ENCODE measurements around the gene ITGB4. TPM values are rescaled to one million over a fixed set of nuclear protein-coding genes. Genes with fewer than 3 reads are reported as not detected.

ITGB4 gene
- 1 to 10 TPM; 1.0 to 1.1 TPM for total RNA-seq

- Mint-ChIP-seq H3K27ac (no peak within 1 kb of the TSS), H3K36me3 (no peaks in the 10 kb centered on the region), H3K4me3 (peak within 1 kb of the TSS; percentile 69), H3K9me3 (ENCODE audit: low read depth) (no peaks in the 10 kb centered on the region), H3K4me1 (peaks cover 3% of the 10 kb centered on the region), H3K27me3 (peaks cover 31% of the 10 kb centered on the region)
- DNase-seq (peak; percentile 64), ATAC-seq (peak; percentile 95)
- CTCF ChIA-PET, result interaction anchor here (0.5 to 4.9 kb wide), 8 partner anchors 10 to 134 kb away, joined by 3 to 41 read pairs (median 4); partner anchors contain the start of gene GALK1
Measured at GRCh38 chr17:75720656-75721462, at the start of gene ITGB4. Gene ITGB4, plus strand, starts transcription at chr17:75721459. Its CDS starts 3,245 bp downstream, at chr17:75724704.

DNA sequence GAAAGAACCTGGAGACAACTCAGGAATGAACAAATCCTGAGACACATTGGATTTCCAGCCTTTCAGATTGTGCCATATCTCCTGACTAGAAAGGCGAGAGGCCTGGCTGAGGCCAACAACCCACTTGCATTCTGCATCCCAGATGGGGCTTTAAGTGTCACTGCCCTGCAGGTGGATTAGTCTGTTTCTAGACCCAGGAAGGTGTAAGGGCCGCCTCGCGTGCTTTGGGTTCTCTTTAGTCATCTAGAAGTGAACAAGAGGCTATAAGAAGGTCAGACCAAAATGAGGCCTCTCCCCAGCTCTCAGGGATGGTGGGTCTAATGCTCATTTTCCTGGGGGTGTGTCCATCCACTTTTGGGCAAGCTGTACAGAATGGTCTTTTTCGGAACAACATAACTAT, 49.2 kb upstream of the ITGB4 start:
- H3K27me3 Mint-ChIP-seq, result no peaks in the 10 kb centered on the region
- DNase-seq (no peak), ATAC-seq (no peak)
- H3K27ac Mint-ChIP-seq, result no peak overlapping the region
- peaks cover 21% of the 10 kb centered on the region for H3K4me1 Mint-ChIP-seq
- CTCF ChIA-PET, result interaction anchor here (0.8 to 26.3 kb wide), 5 partner anchors 11 to 77 kb away, joined by 3 to 428 read pairs (median 4); partner anchors contain the start of gene SMIM5
- no peak overlapping the region for H3K4me3 Mint-ChIP-seq
- no peaks in the 10 kb centered on the region for H3K9me3 Mint-ChIP-seq (ENCODE audit: low read depth)
- peaks cover 34% of the 10 kb centered on the region for H3K36me3 Mint-ChIP-seq

DNA sequence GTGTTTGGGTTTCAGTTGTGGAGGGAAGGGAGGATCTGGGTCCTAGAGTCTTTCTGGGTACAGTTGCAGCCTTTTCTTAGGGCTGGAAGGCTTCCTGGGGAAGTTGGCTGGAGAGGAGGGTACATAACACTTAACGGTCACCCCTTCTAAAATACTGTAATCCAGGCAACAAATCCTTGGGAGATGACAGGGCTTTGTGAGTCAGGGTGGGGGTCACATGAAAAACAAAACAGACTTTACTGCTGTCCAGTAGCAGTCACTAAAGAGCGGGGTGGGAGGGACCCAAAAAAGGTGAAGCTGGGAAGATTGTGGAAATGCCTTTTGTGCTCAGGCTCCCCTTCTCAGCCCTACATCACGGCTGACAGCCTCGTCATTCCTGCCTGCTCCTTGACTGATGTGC, 47.8 kb upstream of the ITGB4 start:
- no peak overlapping the region for H3K4me3 Mint-ChIP-seq

DNA sequence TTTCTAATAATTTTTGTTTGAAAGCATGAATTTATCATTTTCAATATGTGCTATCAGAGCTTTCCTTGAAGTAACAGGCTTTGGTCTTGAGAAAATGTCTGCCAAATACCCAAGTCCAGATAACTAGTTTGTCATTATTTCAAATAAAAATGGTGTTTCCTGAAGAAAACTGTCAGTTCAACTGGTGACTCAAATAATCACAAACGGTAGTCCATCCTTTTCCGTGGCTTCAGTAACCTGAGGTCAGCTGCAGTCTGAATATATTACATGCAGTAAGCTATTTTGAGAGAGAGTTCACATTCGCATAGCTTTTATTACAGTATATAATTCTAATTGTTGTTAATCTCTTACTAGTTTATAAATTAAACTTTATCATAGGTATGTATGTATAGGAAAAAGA, 44.8 kb upstream of the ITGB4 start:
- Mint-ChIP-seq H3K36me3 (peaks cover 19% of the 10 kb centered on the region), H3K27ac (no peak overlapping the region), H3K4me3 (no peak overlapping the region), H3K9me3 (ENCODE audit: low read depth) (no peaks in the 10 kb centered on the region), H3K4me1 (peaks cover 15% of the 10 kb centered on the region), H3K27me3 (no peaks in the 10 kb centered on the region)
- DNase-seq, result no peak
- CTCF ChIA-PET, result interaction anchor here (0.8 to 26.3 kb wide), 7 partner anchors 9 to 72 kb away, joined by 3 to 428 read pairs (median 8); partner anchors contain the start of genes RECQL5, SAP30BP and SMIM5
- ATAC-seq, result no peak

More for the DNA sequence above, 47.8 kb upstream of the ITGB4 start:
- CTCF ChIA-PET, result interaction anchor here (0.8 to 26.3 kb wide), 6 partner anchors 15 to 75 kb away, joined by 3 to 428 read pairs (median 3); partner anchors contain the start of gene SMIM5
- Mint-ChIP-seq H3K27ac (peak overlapping the region; percentile 11), H3K9me3 (ENCODE audit: low read depth) (no peaks in the 10 kb centered on the region), H3K4me1 (peaks cover 25% of the 10 kb centered on the region), H3K27me3 (no peaks in the 10 kb centered on the region), H3K36me3 (peaks cover 32% of the 10 kb centered on the region)
- DNase-seq (no peak), ATAC-seq (no peak)

GRCh38 chr17:75679706-75680211, 41.5 kb upstream of the ITGB4 start:
- Mint-ChIP-seq H3K27ac (no peak overlapping the region), H3K27me3 (no peaks in the 10 kb centered on the region), H3K9me3 (ENCODE audit: low read depth) (no peaks in the 10 kb centered on the region), H3K4me1 (peaks cover 16% of the 10 kb centered on the region), H3K36me3 (peaks cover 12% of the 10 kb centered on the region), H3K4me3 (no peak overlapping the region)
- CTCF ChIA-PET, result interaction anchor here (3.2 to 26.3 kb wide), 2 partner anchors 46 to 69 kb away, joined by 11 to 428 read pairs; partner anchors contain the start of gene SMIM5
- no peak for DNase-seq
- no peak for ATAC-seq

GRCh38 chr17:75680431-75680830, 40.8 kb upstream of the ITGB4 start:
- H3K4me1 Mint-ChIP-seq, result peaks cover 15% of the 10 kb centered on the region
- ATAC-seq (no peak), DNase-seq (no peak)
- CTCF ChIA-PET, result interaction anchor here (1.4 to 26.3 kb wide), 3 partner anchors 47 to 80 kb away, joined by 3 to 428 read pairs (median 11); partner anchors contain the start of gene SMIM5
- no peaks in the 10 kb centered on the region for H3K27me3 Mint-ChIP-seq
- H3K9me3 Mint-ChIP-seq (ENCODE audit: low read depth), result no peaks in the 10 kb centered on the region
- peaks cover 11% of the 10 kb centered on the region for H3K36me3 Mint-ChIP-seq
- no peak overlapping the region for H3K4me3 Mint-ChIP-seq
- H3K27ac Mint-ChIP-seq, result no peak overlapping the region

GRCh38 chr17:75681289-75681688, 40.0 kb upstream of the ITGB4 start:
- CTCF ChIA-PET, result interaction anchor here (1.4 to 26.3 kb wide), 4 partner anchors 48 to 80 kb away, joined by 3 to 428 read pairs (median 9); partner anchors contain the start of gene SMIM5
- ATAC-seq (no peak), DNase-seq (no peak)
- Mint-ChIP-seq H3K36me3 (peaks cover 11% of the 10 kb centered on the region), H3K27me3 (no peaks in the 10 kb centered on the region), H3K4me1 (peaks cover 15% of the 10 kb centered on the region), H3K4me3 (no peak overlapping the region), H3K27ac (no peak overlapping the region), H3K9me3 (ENCODE audit: low read depth) (no peaks in the 10 kb centered on the region)

DNA sequence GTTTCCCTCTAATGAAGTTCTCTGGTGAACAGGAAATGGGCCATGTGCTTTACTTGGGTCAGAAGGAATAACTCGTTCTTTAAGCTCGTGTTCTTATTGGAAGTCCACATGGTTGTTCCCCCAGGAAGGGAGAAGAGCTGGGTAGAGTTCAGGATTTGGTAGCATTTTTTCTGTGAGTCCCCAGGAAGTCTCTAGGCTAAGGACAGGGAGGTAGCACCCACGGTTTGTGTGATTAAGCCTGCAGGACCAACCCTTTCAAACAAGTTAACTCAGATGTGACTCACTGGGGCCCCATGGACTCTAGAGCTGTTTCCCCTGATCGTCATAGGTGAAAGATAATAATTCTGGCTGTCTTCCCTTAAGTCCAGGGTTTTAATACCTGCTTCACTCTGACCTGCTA, 37.7 kb upstream of the ITGB4 start:
- Mint-ChIP-seq H3K4me1 (peaks cover 23% of the 10 kb centered on the region), H3K4me3 (no peak overlapping the region), H3K36me3 (peaks cover 14% of the 10 kb centered on the region), H3K27ac (no peak overlapping the region), H3K27me3 (no peaks in the 10 kb centered on the region), H3K9me3 (ENCODE audit: low read depth) (no peaks in the 10 kb centered on the region)
- CTCF ChIA-PET, result interaction anchor here (0.7 to 26.3 kb wide), 4 partner anchors 8 to 65 kb away, joined by 4 to 428 read pairs (median 5); no protein-coding TSS in a partner anchor
- ATAC-seq (no peak), DNase-seq (no peak)

DNA sequence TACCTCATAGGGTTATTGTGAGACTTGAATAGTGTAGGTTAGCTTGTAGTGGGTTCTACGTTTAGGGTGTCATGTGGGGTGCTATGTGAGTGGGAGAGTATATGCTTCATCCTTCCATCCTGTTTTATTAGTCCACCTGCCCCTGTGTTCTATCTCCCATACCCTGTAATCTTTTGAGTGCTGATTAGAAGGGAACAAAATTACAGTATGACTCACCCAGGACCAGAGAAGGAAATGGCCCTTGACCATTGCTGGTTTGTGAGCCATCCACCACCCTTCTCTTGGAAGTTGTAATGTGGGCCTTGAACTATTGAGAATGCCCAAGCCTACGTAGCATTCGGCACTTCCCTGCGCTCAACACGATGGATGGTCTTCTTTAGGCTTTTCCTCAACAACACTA, 37.0 kb upstream of the ITGB4 start:
- Mint-ChIP-seq H3K36me3 (peaks cover 13% of the 10 kb centered on the region), H3K27me3 (no peaks in the 10 kb centered on the region), H3K4me1 (peaks cover 28% of the 10 kb centered on the region), H3K27ac (no peak overlapping the region), H3K9me3 (ENCODE audit: low read depth) (no peaks in the 10 kb centered on the region), H3K4me3 (no peak overlapping the region)
- no peak for ATAC-seq
- DNase-seq, result no peak
- CTCF ChIA-PET, result interaction anchor here (1.1 to 26.3 kb wide), 3 partner anchors 9 to 65 kb away, joined by 4 to 428 read pairs (median 6); no protein-coding TSS in a partner anchor

DNA sequence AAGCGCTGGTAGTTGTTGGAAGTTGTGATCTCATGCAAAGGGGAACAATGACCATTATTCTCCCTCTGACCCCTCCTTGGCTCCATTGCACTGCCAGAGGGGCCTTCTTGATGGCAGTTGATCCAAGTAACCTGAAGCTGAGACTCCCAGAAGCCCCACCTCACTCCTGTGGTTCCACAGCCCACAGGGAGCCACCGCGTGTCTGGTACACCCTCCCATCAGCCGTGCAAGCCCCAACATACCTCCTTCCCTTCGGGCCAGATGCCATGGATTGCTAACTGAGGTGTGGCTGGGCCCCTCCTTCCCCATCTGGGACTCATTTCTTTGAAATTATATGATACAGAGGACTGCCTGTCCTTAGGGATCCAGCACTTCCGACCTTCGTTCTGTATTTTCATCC, 36.3 kb upstream of the ITGB4 start:
- no peak overlapping the region for H3K4me3 Mint-ChIP-seq
- CTCF ChIA-PET, result interaction anchor here (1.3 to 26.3 kb wide), 2 partner anchors 52 to 64 kb away, joined by 4 to 428 read pairs; partner anchors contain the start of gene SMIM5
- H3K27ac Mint-ChIP-seq, result no peak overlapping the region
- H3K4me1 Mint-ChIP-seq, result peaks cover 35% of the 10 kb centered on the region
- no peaks in the 10 kb centered on the region for H3K27me3 Mint-ChIP-seq
- DNase-seq, result no peak
- H3K9me3 Mint-ChIP-seq (ENCODE audit: low read depth), result no peaks in the 10 kb centered on the region
- peaks cover 15% of the 10 kb centered on the region for H3K36me3 Mint-ChIP-seq
- ATAC-seq, result no peak

DNA sequence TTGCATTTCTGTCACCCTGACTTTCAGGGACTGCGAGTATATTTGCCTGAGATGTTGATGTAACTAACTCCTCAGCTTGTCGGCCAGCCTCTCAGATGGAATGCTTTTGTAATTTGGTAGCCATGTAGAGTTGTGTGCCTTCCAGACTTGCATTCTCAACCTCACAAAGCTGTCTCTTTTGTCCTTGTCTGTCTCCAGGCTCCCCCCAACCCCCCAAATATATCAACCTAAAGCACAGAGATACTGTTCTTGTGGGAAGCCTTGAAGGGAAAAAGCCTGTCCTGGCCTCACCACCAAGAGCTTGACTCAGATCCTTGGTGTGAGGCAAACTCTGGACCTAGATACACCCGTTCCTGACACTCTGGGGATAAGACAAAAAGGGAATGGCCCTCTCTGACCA, 35.8 kb upstream of the ITGB4 start:
- Mint-ChIP-seq H3K9me3 (ENCODE audit: low read depth) (no peaks in the 10 kb centered on the region), H3K27me3 (no peaks in the 10 kb centered on the region), H3K27ac (no peak overlapping the region), H3K4me1 (peaks cover 40% of the 10 kb centered on the region), H3K4me3 (no peak overlapping the region), H3K36me3 (peaks cover 15% of the 10 kb centered on the region)
- ATAC-seq (no peak), DNase-seq (no peak)
- CTCF ChIA-PET, result interaction anchor here (1.0 to 26.3 kb wide), 3 partner anchors 9 to 63 kb away, joined by 4 to 428 read pairs (median 4); partner anchors contain the start of gene SMIM5

- CTCF ChIA-PET, result interaction anchor here (0.6 to 26.3 kb wide), 7 partner anchors 13 to 191 kb away, joined by 3 to 428 read pairs (median 3); partner anchors contain the start of genes GALK1 and SMIM5
- ATAC-seq (peak; percentile 35), DNase-seq (no peak)
- peaks cover 12% of the 10 kb centered on the region for H3K36me3 Mint-ChIP-seq
- peaks cover 52% of the 10 kb centered on the region for H3K4me1 Mint-ChIP-seq
- no peaks in the 10 kb centered on the region for H3K27me3 Mint-ChIP-seq
- peak overlapping the region; percentile 38 for H3K27ac Mint-ChIP-seq
- H3K4me3 Mint-ChIP-seq, result no peak overlapping the region
- H3K9me3 Mint-ChIP-seq (ENCODE audit: low read depth), result no peaks in the 10 kb centered on the region
Measured at GRCh38 chr17:75688209-75688825, 32.9 kb upstream of the ITGB4 start.

DNA sequence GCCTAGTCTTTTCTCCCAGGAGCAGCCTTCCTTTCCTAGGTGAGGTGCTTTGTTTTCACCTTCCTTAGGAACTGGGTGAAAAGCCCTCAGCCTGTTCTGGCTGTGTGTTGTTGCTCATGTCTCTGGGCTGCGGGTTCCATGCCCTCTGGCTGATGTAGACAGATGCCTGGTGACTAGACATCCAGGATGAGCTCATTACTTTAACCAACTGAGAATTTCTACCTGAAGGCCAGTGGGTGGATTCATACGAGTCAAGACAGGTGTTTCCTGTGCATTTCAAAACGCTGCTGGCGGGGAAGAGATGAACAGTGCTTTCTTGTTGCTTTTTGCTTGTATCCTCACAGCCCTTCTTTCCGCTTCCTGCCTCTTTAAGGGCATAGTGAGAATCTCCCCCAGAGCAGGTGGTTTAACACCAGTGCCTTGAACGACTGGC, 31.8 kb upstream of the ITGB4 start:
- peaks cover 50% of the 10 kb centered on the region for H3K4me1 Mint-ChIP-seq
- DNase-seq (peak; percentile 49), ATAC-seq (peak; percentile 43)
- no peak overlapping the region for H3K4me3 Mint-ChIP-seq
- peaks cover 12% of the 10 kb centered on the region for H3K36me3 Mint-ChIP-seq
- H3K27me3 Mint-ChIP-seq, result no peaks in the 10 kb centered on the region
- no peaks in the 10 kb centered on the region for H3K9me3 Mint-ChIP-seq (ENCODE audit: low read depth)
- CTCF ChIA-PET, result interaction anchor here (1.6 to 26.3 kb wide), 4 partner anchors 14 to 59 kb away, joined by 4 to 428 read pairs (median 11); partner anchors contain the start of gene SMIM5
- H3K27ac Mint-ChIP-seq, result peak overlapping the region; percentile 38
